Heart left ventricle (tissue), 13 donors: ENCODE data around the gene CACNA2D1.

Experiments used
- CTCF ChIP-seq, 12 donors: fragments of 200-600 bp; sonication (generic) in 4 of 12; IDR thresholded peaks; one replicate each; pipeline versions ENCODE4 v1.5.0 to v1.8.0; 2018 to 2022; ENCODE audit warnings: antibody characterized with exemption in 12 of 12, mild to moderate bottlenecking in 5 of 12
- POLR2A ChIP-seq, 2 donors: fragments of 450-650 bp; IDR thresholded peaks; one replicate each; pipeline ENCODE4 v1.6.1; 2017; ENCODE audit warnings: antibody characterized with exemption in 2 of 2, mild to moderate bottlenecking in 2 of 2, moderate library complexity in 2 of 2
- donor health status: ischemic (EF 13 %, LVEDD 7.1; RV severe dilation, severe dysfunction).
- donor health status: DM: no; HTN: yes; CAD: no.
- donor health status: DM: no; HTN: no; CAD: no.
- donor health status: ischemic (EF 25% LVEDD 6.9; RV normal size, moderate dysfunction).
- donor health status: ischemic (EF 25% LVEDD 5.7; RV mildly dilated, moderate dysfunction).
- donor health status: ischemic (EF 35%, LVEDD 5.7; RV mildly dilated, moderate dysfunction).
- donor health status: nonischemic (EF 11% LVEDD 7.7; RV severe dilation, severe dysfunction).
- donor health status: DM: yes; HTN: yes; CAD: no.
- donor health status: PGD.
- donor health status: ischemic (EF 29% LVEDD 5.4; RV normal size, mild dysfunction).
- donor health status: nonischemic (EF 23%, LVEDD 6.1; RV moderate dilation, normal function).

GRCh38 chr7:82441669-82442478, 1.7 kb downstream of the CACNA2D1 start:
- no peak for TF ChIP-seq CTCF (IDR thresholded peaks at IDR 0.05)
- TF ChIP-seq POLR2A (IDR thresholded peaks at IDR 0.05): no peak
